Endodermal cell (in vitro differentiated cells): Measurements from ENCODE around the gene CDAN1. TPM values are rescaled to one million over a fixed set of nuclear protein-coding genes. Genes with fewer than 3 reads are reported as not detected.

Source experiments
- DNase-seq: peaks from one replicate; pipeline ENCODE4 v3.0.0-alpha.2; 2017
- H3K27ac ChIP-seq: 2 replicates; pipeline ENCODE4 v1.5.1; 2013; ENCODE audit warnings: mild to moderate bottlenecking, low read depth, low read length, moderate library complexity
- H3K27me3 ChIP-seq: 2 replicates; pipeline ENCODE4 v1.6.1; 2013; ENCODE audit warnings: mild to moderate bottlenecking, low read length, moderate library complexity; ENCODE audit not compliant: insufficient read depth, control insufficient read depth, poor library complexity, severe bottlenecking
- H3K36me3 ChIP-seq: 2 replicates; pipeline ENCODE4 v1.7.0; 2013; ENCODE audit warnings: mild to moderate bottlenecking, low read length, moderate library complexity; ENCODE audit not compliant: control insufficient read depth, insufficient read depth
- H3K4me1 ChIP-seq: one replicate; pipeline ENCODE4 v1.7.0; 2013; ENCODE audit warnings: low read length; ENCODE audit not compliant: control insufficient read depth, insufficient read depth
- H3K4me3 ChIP-seq: 2 replicates; pipeline ENCODE4 v1.5.1; 2013; ENCODE audit warnings: mild to moderate bottlenecking, low read length, moderate library complexity
- H3K9ac ChIP-seq: 2 replicates; pipeline ENCODE4 v1.6.1; 2013; ENCODE audit warnings: mild to moderate bottlenecking, low read length, moderate library complexity; ENCODE audit not compliant: poor library complexity, severe bottlenecking; ENCODE audit errors: extremely low read depth
- H3K9me3 ChIP-seq: 2 replicates; pipeline ENCODE4 v1.6.1; 2013; ENCODE audit warnings: mild to moderate bottlenecking, low read length, moderate library complexity; ENCODE audit not compliant: control insufficient read depth
- H3K27ac Mint-ChIP-seq: 2 replicates; pipeline ENCODE4 v1.8.0; 2020; ENCODE audit warnings: mixed read lengths
- H3K27me3 Mint-ChIP-seq: 2 replicates; pipeline ENCODE4 v1.8.0; 2021; ENCODE audit warnings: mild to moderate bottlenecking, mixed read lengths; ENCODE audit not compliant: insufficient read depth
- H3K36me3 Mint-ChIP-seq: 2 replicates; pipeline ENCODE4 v1.8.0; 2020; ENCODE audit warnings: low read depth, mixed read lengths
- H3K4me1 Mint-ChIP-seq: 2 replicates; pipeline ENCODE4 v1.8.0; 2020; ENCODE audit warnings: mixed read lengths
- H3K4me3 Mint-ChIP-seq: 2 replicates; pipeline ENCODE4 v1.8.0; 2020; ENCODE audit warnings: mild to moderate bottlenecking, moderate library complexity, mixed read lengths
- H3K9me3 Mint-ChIP-seq: 2 replicates; pipeline ENCODE4 v1.8.0; 2020; ENCODE audit warnings: mild to moderate bottlenecking, mixed read lengths
- CTCF ChIP-seq: fragments of 200-600 bp; sonication (generic); conservative IDR thresholded peaks from 2 replicates; pipeline ENCODE4 v1.5.0; 2021; ENCODE audit warnings: antibody characterized with exemption, mild to moderate bottlenecking
- WGBS, 2 experiments: methylation state at CpG; one replicate each; pipeline versions ENCODE4 v1.1.5 to v1.1.7; 2013; ENCODE audit warnings: missing lambda C conversion rate in 2 of 2, mixed read lengths in 1 of 2; ENCODE audit not compliant: insufficient coverage in 1 of 2, insufficient read length in 1 of 2; 5-methylcytosine and 5-hydroxymethylcytosine counted together
- total RNA-seq, 2 donors: library from RNA; stranded (reverse); fragmentation: NEBNext Ultra II Directional in 1 of 2; extraction: Animal tissue kit (Norgen Biotek cat#: 25700) in 1 of 2; gene quantifications; 2 replicates in 1 of 2; 3 replicates in 1 of 2; pipeline ENCODE4 v1.2.1, GENCODE V29; 2021

Gene CDAN1
- total RNA-seq, 2 donors from 2014 or later: 26.5 to 38.2 TPM

GRCh38 chr15:42691308-42691707 is 45.6 kb downstream of the CDAN1 start:
- Histone ChIP-seq H3K27me3 (no peaks in the 10 kb centered on the region), H3K9me3 (no peaks in the 10 kb centered on the region), H3K9ac (no peak overlapping the region), H3K4me1 (no peaks in the 10 kb centered on the region), H3K4me3 (no peak overlapping the region), H3K36me3 (no peaks in the 10 kb centered on the region), H3K27ac (no peak overlapping the region)
- no peak overlapping the region for H3K4me3 Mint-ChIP-seq
- 91 to 97% methylated on average over 4 of the region's 4 CpGs for WGBS, 2 experiments
- no peaks in the 10 kb centered on the region for H3K9me3 Mint-ChIP-seq
- no peaks in the 10 kb centered on the region for H3K27me3 Mint-ChIP-seq
- no peaks in the 10 kb centered on the region for H3K36me3 Mint-ChIP-seq
- no peak overlapping the region for H3K27ac Mint-ChIP-seq
- no peak for DNase-seq
- TF ChIP-seq CTCF: no peak
- H3K4me1 Mint-ChIP-seq: no peaks in the 10 kb centered on the region

GRCh38 chr15:42688301-42688700 is 48.6 kb downstream of the CDAN1 start:
- Histone ChIP-seq H3K27me3 (no peaks in the 10 kb centered on the region), H3K9ac (no peak overlapping the region), H3K36me3 (no peaks in the 10 kb centered on the region), H3K9me3 (no peaks in the 10 kb centered on the region), H3K4me1 (no peaks in the 10 kb centered on the region), H3K4me3 (no peak overlapping the region), H3K27ac (no peak overlapping the region)
- no peak for TF ChIP-seq CTCF
- H3K36me3 Mint-ChIP-seq: no peaks in the 10 kb centered on the region
- H3K4me1 Mint-ChIP-seq: no peaks in the 10 kb centered on the region
- no peak overlapping the region for H3K4me3 Mint-ChIP-seq
- no peaks in the 10 kb centered on the region for H3K27me3 Mint-ChIP-seq
- WGBS, 2 experiments: 88 to 90% methylated on average over 3 of the region's 3 CpGs
- H3K9me3 Mint-ChIP-seq: no peaks in the 10 kb centered on the region
- H3K27ac Mint-ChIP-seq: no peak overlapping the region
- no peak for DNase-seq

- H3K27me3 Mint-ChIP-seq: no peaks in the 10 kb centered on the region
- H3K4me1 Mint-ChIP-seq: no peaks in the 10 kb centered on the region
- Histone ChIP-seq H3K9me3 (no peaks in the 10 kb centered on the region), H3K4me1 (no peaks in the 10 kb centered on the region), H3K27me3 (no peaks in the 10 kb centered on the region), H3K36me3 (no peaks in the 10 kb centered on the region), H3K27ac (no peak overlapping the region), H3K4me3 (no peak overlapping the region), H3K9ac (no peak overlapping the region)
- H3K4me3 Mint-ChIP-seq: no peak overlapping the region
- no peak for TF ChIP-seq CTCF
- no peak for DNase-seq
- H3K9me3 Mint-ChIP-seq: no peaks in the 10 kb centered on the region
- WGBS, 2 experiments: 78 to 97% methylated on average over 1 to 4 of the region's 4 CpGs
- H3K27ac Mint-ChIP-seq: no peak overlapping the region
- H3K36me3 Mint-ChIP-seq: no peaks in the 10 kb centered on the region
Measured at GRCh38 chr15:42687740-42688139, 49.2 kb downstream of the CDAN1 start.
